ENCODE results near the gene TMEM145.
A peak's percentile ranks its signal among the peaks of the same experiment; 100 is the strongest.
"Not testable (repeated sequence)": the region's sequence is repeated elsewhere in the genome, so short reads cannot be mapped to it uniquely, and the experiment has no call there.

The TMEM145 gene

GRCh38 chr19:42313840-42314755, 989 bp downstream of the TMEM145 start:
- no peak for DNase-seq (ENCODE audit: low read depth)

DNA sequence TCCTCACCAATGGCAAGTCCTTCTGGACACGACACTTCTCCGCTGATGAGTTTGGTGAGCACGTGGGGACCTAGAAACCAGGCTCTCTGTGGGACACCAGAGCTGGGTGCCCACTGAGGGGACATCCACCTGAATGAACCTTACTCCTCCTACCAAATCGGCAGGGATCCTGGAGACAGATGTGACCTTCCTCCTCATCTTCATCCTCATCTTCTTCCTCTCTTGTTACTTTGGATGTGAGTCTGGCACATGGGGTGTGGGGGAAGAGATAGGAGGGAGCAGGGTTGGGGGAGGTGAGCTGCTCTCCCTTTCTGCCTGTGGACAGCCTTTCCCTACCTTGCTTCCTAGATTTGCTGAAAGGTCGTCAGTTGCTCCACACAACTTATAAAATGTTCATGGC, 1.9 kb downstream of the TMEM145 start:
- no peak for DNase-seq (ENCODE audit: low read depth)

DNA sequence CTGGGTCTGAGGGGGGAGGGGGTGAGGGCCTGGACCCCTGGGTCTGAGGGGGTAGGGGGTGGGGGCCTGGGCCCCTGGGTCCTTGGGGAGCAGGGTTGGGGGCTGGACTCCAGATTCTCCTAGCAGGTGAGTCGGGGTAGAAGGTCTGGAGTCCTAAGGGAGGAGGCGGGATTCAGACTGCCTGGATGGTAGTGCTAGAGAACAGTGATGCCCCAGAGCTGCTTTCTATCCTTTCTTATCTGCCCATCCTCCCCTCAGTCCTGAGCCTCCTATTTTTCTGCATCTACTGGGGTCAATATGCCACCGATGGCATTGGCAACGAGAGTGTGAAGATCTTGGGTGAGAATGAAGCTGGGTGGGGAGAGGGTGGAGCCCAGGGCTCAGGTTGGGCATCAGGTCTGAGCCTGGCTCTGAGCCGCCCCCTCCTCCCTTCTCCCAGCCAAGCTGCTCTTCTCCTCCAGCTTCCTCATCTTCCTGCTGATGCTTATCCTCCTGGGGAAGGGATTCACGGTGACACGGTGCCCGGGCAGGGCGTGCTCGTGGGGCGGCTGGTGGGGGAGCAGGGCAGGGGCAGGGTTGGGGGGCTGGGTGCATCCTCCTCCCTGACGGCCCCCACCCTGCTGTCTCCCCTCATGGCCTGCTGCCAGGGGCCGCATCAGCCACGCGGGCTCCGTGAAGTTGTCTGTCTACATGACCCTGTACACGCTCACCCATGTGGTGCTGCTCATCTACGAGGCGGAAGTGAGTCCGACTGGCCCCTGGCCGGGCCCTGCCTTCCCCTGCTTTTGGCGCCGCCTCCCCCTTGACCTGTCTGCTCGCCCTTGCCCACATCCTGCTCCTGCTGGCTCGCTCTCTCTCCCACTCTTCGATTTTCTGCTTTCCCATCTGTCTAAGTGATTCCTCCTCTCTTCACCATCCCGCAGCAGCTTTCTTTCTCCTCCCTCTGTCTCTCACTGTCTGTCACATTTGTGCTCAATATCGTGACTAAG, 3.4 kb downstream of the TMEM145 start:
- DNase-seq (ENCODE audit: low read depth) = peak; percentile 69

- no peak for DNase-seq (ENCODE audit: low read depth)
These were observed 4.4 kb downstream of the TMEM145 start for GRCh38 chr19:42317535-42317934.

GRCh38 chr19:42322305-42322704, 9.2 kb downstream of the TMEM145 start:
- DNase-seq (ENCODE audit: low read depth) = no peak

GRCh38 chr19:42323473-42323851, 10.4 kb downstream of the TMEM145 start:
- DNase-seq (ENCODE audit: low read depth) = no peak

- DNase-seq (ENCODE audit: low read depth) = no peak
These were observed 10.9 kb downstream of the TMEM145 start for GRCh38 chr19:42323852-42324654.

- DNase-seq (ENCODE audit: low read depth) = no peak
These were observed 11.7 kb downstream of the TMEM145 start for GRCh38 chr19:42324655-42325307.

GRCh38 chr19:42325308-42325895, 12.3 kb downstream of the TMEM145 start, which contains the start of gene MEGF8:
Gene MEGF8, plus strand, starts transcription at chr19:42325635. Its CDS starts 609 bp downstream, at chr19:42326244.
- peak; percentile 99 for DNase-seq (ENCODE audit: low read depth)

- DNase-seq (ENCODE audit: low read depth) = no peak
These were observed 13.0 kb downstream of the TMEM145 start for GRCh38 chr19:42325896-42326771.

DNA sequence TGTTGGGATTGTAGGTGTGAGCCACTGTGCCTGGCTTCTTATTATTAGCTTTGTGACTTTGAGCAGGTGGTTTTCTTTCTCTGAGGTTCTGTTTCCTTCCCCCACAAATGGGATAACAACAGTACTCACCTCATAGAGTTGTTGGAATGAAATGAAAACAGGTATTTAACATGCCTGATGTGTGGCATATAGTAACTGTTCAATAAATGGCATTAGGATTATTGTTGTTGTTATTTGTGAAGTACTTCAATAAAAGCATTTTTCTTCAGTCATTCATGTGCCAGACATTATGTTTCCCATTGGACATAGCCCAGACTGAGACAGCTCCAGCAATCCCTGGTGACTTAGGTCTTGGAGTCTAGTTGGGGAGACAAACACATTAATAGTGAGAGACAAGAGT, 13.9 kb downstream of the TMEM145 start:
- DNase-seq (ENCODE audit: low read depth) = no peak

- no peak for DNase-seq (ENCODE audit: low read depth)
These were observed 14.3 kb downstream of the TMEM145 start for GRCh38 chr19:42327381-42327780.

DNA sequence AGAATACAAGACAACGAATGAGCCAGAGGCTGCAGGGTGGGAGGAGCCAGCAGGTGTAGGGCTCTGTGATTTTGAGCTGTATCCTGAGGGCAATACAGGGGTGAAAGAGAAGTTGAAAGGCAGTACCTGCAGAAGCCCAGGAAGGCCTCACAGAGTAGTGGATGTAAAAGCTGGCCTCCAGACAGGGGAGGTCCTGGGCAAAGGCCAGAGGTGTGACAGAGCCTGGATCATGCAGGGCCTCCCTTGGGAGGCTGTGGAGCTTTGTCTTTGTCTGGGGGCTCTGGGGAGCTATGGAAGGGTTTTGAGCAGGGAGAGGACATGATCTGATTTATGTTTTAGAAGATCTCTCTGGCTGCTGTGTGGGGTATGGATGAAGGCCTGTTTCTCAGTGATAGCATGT, 15.0 kb downstream of the TMEM145 start:
- no peak for DNase-seq (ENCODE audit: low read depth)

DNA sequence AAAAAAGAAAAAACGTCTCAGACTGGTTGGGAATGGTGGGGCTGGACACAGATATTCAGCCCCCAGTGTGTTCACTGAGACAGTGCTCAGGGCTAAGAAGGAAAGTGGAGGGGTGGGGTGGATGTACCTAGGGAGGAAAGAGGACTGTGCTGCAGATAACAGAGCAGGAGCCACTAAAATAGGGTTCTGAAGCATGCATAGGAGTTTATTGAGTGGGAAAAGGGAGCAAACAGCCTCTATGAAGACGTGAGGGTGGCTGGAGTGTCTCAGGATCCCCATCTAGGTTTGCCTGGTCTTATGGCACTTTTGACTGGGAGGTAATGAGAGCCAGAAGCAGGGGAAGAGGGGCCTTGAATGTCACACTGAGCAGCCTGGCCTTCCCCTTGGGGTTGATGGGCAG, 15.7 kb downstream of the TMEM145 start:
- DNase-seq (ENCODE audit: low read depth) = no peak

DNA sequence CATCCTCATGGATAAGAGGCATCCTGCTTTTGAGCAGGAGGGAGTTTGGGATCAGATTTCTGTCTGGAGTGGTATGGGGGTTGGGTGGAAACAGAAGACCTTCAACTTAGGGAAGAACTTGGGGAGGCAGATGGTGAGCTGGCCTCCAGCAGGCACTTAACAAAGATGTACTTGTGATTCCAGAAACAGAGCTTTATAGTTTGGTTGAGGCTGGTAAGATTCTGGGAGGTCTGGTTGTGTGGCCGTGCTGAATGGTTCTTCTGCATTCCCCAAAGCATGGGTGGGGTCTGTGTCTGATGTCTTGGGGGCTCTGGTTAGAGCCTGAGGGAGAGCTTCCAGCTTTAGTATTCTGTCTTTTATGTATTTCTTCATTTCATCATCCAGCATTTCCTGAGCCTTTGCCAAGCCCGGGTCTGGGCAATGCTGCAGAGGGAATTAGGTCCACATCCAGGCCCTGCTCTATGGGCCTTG, 17.2 kb downstream of the TMEM145 start:
- peak; percentile 19 for DNase-seq (ENCODE audit: low read depth)

DNA sequence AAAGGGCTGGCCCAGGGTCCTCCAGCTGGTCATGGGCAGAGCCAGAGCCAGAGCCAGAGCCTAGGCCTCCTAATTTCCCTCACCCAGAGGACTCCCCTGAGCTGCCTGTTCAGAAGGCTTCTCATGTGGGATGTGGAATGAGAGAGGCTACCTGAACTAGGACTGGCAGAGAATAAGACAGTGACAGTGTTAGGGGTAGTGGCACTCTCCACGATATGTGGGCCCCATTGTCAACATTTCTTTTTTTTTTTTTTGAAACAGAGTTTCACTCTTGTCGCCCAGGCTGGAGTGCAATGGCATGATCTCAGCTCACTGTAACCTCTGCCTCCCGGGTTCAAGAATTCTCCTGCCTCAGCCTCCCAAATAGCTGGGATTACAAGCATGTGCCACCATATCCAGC, 18.2 kb downstream of the TMEM145 start:
- DNase-seq (ENCODE audit: low read depth) = not testable (repeated sequence)

DNA sequence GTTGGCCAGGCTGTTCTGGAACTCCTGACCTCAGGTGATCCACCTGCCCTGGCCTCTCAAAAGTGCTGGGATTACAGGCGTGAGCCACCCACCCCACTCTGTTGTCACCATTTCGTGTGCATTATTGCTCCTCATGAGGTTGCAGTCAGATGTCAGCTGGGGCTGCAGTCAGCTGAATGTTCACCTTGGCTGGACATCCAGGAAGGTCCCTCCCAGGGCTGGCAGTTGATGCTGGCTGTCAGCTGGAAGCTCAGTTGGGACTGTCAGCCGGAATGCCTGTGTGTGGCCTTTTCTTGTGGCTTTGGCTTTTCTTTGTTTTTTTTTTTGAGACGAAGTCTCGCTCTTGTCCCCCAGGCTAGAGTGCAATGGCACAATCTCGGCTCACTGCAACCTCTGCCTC, 18.9 kb downstream of the TMEM145 start:
- DNase-seq (ENCODE audit: low read depth) = no peak

- DNase-seq (ENCODE audit: low read depth) = no peak
These were observed 19.9 kb downstream of the TMEM145 start for GRCh38 chr19:42333018-42333417.

DNA sequence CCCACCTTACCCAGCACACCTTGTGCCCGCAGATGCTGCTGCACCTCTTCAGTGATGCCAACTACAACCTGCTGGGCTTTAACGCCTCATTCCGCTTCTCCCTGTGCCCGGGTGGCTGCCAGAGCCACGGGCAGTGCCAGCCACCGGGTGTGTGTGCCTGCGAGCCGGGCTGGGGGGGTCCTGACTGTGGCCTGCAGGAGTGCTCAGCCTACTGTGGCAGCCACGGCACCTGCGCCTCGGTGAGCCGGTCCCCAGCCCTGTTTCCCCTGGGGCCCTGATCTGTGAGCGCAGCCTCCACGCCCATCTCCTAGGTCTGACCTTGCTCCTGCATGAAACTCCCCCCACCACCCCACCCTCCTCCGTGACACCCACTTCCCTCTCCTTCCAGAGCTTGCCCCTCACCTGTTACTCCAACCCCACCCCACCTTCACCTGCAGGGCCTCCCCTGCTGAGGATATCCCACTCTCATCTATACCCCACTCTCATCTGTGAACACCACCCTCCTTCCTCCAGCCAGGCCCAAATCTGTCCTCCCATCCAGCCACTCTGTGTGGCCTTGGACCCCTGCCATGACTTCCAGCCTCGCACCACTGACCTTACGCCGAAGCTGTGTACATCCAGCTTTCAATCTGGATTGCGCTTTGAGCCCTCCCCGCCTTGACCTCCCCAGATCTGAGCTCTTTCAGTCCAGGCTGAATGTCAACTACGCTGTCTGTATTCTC, 21.0 kb downstream of the TMEM145 start:
- DNase-seq (ENCODE audit: low read depth) = no peak

Measured in EH (cell line).